ENCODE results near the gene SEPTIN7. TPM values are rescaled to one million over a fixed set of nuclear protein-coding genes. Genes with fewer than 3 reads are reported as not detected.

The SEPTIN7 gene
- total RNA-seq, 1 experiment from 2014 or later = 258 TPM

DNA sequence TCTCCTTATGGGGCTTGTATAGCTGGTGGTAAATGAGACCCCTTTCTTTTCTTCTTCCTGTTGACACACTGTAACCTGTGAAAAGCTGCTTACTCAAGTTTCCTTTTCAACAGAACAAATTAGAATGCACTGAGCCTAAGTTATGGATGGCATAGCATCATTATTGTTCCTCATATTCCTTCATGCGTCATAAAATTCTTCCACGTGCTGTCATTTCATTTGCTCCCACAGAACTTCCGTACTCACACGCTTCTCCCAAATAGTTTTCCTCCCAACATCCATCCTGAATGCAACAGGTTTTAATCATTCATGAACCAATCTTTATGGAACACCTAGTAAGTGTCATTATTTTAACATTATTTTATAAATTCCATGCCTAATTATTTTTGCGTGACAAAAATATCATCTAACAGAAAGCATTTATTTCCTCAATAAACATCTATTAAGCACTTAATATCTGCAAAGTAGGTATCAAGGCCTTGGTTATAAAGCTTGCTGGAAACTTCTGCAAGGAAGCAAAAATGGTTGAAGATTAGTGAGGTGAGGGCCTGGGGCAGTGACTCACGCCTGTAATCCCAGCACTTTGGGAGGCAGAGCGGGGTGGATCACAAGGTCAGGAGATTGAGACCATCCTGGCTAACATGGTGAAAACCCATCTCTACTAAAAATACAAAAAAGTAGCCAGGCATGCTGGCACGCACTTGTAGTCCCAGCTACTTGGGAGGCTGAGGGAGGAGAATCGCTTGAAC is 18.9 kb upstream of the SEPTIN7 start:
- in situ Hi-C loops (cut with HindIII; ENCODE audit: low pct_unique_long_range_greater_than_20kb, low sequenced_read_pairs) = no loop called here
- no peak for DNase-seq (ENCODE audit: low read depth)

DNA sequence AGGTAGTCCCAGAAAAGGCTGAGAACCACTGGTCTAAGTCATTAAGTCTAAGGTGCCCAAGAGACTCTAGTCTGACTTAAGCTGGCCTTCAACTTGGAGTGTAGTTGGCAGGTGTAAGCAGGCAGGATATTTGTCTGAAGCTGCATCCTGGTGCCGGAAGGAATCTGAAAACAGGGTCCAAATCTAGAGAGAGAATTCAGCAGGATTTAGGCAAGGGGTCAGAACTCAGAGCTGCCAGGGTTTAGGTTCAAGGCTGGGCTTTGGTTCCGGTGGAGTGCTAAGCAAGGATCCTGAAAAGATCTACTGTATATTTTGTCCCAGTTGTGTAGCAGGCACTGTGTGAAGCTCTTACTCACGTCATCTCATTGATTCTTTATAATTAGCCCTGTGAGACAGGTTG is 16.5 kb upstream of the SEPTIN7 start:
- in situ Hi-C loops (cut with HindIII; ENCODE audit: low pct_unique_long_range_greater_than_20kb, low sequenced_read_pairs) = no loop called here
- no peak for DNase-seq (ENCODE audit: low read depth)

GRCh38 chr7:35785250-35785649 is 15.6 kb upstream of the SEPTIN7 start:
- in situ Hi-C loops (cut with HindIII; ENCODE audit: low pct_unique_long_range_greater_than_20kb, low sequenced_read_pairs) = no loop called here
- no peak for DNase-seq (ENCODE audit: low read depth)

DNA sequence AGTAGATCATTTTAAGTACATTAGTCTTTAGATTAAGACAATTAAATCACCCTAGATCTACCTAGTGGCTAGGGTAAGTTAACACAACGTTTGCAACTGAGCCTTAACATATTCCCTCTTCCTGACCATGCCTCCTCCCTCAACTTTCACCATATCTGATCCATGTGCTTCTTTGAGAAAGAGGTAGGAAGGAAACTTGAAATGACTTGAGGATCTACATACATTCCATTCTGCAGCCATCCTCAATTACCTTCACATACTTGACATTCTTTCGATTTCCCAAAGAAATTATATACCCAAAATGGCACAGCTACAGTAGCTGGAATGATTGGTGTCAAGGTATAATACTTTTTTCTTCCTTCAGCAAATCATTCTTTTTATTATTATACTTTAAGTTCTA is 12.9 kb upstream of the SEPTIN7 start:
- in situ Hi-C loops (cut with HindIII; ENCODE audit: low pct_unique_long_range_greater_than_20kb, low sequenced_read_pairs) = no loop called here
- DNase-seq (ENCODE audit: low read depth) = no peak

- in situ Hi-C loops (cut with HindIII; ENCODE audit: low pct_unique_long_range_greater_than_20kb, low sequenced_read_pairs) = no loop called here
- DNase-seq (ENCODE audit: low read depth) = no peak
These were observed 8.4 kb upstream of the SEPTIN7 start for GRCh38 chr7:35792472-35792871.

- no peak for DNase-seq (ENCODE audit: low read depth)
- in situ Hi-C loops (cut with HindIII; ENCODE audit: low pct_unique_long_range_greater_than_20kb, low sequenced_read_pairs) = no loop called here
These were observed 7.9 kb upstream of the SEPTIN7 start for GRCh38 chr7:35792873-35793489.

DNA sequence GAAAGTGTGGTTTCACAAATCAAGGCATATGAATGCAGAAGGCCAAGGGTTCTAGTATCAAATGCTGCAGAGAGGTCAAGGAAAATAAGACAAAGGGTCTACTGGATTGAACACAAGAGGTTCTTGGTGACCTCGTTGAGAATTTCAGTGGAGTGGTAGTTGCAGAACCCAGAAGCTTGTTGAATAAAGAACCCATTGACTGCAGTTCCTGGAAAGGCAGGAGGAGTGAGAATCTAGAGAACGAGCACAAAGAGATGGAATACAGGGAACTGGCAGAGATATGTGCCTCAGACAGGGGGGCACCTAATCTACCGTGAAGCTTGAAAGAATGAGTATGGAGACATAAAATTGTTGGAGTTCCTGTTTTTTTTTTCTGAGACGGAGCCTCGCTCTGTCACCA is 3.5 kb upstream of the SEPTIN7 start:
- in situ Hi-C loops (cut with HindIII; ENCODE audit: low pct_unique_long_range_greater_than_20kb, low sequenced_read_pairs) = no loop called here
- no peak for DNase-seq (ENCODE audit: low read depth)

GRCh38 chr7:35799846-35800717 is 775 bp upstream of the SEPTIN7 start:
- in situ Hi-C loops (cut with HindIII; ENCODE audit: low pct_unique_long_range_greater_than_20kb, low sequenced_read_pairs) = no loop called here
- DNase-seq (ENCODE audit: low read depth) = peak; percentile 93

DNA sequence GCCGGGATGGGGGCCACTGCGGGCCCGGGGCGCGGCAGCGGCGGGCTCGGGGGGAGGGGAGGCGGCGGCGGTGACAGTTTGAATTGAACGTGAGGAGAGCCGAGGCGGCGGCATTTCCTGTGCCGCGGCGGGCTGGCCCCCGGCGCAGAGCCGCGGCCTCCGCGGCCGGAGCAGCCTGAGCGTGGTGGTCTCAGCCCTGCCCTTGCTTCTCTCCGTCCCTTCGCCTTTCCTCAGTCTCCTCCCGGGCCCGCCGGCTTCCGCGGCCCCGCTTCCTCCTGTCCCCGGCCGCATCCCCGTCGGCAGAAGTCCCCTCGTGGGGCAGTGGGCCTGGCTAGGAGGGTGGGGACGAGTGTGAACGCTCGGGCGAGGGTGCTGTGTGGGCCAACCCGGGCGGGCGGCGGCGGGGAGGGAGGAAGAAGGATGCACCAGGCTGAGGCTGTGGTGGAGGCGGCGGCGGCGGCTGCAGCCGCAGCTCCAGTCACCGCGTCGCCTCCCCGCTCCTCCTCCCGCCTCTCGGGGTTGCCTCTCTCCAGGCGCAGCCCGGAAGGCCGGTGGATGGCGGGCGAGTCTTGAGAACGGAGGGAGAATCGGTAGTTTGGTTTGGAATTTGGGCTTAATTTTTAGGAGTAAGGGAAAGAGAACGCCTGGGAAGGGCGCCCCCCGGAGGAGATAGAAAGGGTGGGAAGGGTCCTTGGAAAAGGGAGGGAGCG is 690 bp downstream of the SEPTIN7 start:
- DNase-seq (ENCODE audit: low read depth) = peak; percentile 74
- in situ Hi-C loops (cut with HindIII; ENCODE audit: low pct_unique_long_range_greater_than_20kb, low sequenced_read_pairs) = no loop called here

GRCh38 chr7:35802102-35802466 is 1.2 kb downstream of the SEPTIN7 start:
- DNase-seq (ENCODE audit: low read depth) = no peak
- in situ Hi-C loops (cut with HindIII; ENCODE audit: low pct_unique_long_range_greater_than_20kb, low sequenced_read_pairs) = no loop called here

DNA sequence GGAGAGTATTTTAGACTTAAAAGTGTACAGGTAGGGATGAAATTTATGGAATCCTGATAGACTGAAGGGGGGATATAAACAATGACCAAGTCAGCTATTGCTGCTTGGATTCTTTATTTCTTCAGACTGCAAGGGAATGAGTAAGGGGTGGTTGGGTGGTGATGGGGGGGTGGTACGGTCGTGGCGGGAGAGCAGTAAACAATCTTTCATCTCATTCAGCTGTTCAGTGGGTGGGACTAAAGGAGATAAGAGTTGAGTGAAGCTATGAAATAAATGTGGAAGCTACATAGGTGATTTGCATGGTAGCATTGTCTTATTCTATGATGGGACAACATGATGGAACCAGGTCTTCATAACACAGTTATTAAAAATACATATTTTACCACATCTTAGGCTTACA is 1.8 kb downstream of the SEPTIN7 start:
- in situ Hi-C loops (cut with HindIII; ENCODE audit: low pct_unique_long_range_greater_than_20kb, low sequenced_read_pairs) = no loop called here
- no peak for DNase-seq (ENCODE audit: low read depth)

DNA sequence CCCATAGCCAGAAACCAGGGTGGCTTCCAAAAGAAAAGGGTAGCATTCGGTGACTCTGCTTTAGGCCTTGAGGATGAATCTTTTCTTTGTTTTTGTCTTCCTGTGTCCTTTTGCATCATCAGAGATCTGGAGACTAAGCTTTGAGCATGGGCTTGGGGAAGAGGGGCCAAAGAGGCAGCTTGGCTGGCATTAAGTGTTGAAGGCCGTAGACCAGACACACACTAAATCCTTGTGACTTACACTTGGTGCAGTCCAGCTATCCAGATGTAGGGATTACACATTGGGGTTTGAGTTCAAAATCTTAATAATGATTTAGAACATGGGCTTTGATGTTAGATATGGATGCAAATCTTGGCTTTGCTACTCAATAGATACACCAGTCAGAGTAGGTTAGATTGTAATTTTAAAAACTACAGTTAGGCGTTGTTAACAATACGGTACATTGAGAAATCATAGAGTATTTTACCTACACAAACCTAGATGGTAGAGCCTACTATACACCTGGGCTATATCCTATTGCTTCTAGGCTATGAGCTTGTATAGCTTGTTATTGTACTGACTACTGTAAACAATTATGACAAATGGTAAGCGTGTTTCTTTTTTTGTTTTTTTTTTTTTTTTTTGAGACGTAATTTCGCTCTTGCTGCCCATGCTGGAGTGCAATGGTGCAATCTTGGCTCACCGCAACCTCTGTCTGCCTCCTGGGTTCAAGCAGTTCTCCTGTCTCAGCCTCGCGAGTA is 3.5 kb downstream of the SEPTIN7 start:
- in situ Hi-C loops (cut with HindIII; ENCODE audit: low pct_unique_long_range_greater_than_20kb, low sequenced_read_pairs) = no loop called here
- no peak for DNase-seq (ENCODE audit: low read depth)

DNA sequence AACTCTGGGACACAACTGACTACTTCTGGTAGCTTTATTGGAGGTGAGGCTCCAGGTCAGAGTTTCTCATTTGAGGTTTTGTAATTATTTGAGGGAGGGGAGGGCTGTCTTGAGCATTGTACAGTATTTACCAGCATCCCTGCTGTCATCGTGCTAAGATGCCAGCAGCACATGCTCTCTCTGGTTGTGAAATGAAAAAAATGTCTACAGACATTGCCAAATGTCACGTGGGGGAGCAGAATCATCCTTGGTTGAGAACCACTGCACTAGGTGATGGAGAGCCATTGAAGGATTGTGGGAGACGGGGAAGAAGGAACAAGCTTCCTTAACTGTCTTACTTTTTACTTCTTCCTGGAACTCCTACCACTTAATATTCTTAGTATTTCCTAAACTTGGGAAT is 5.0 kb downstream of the SEPTIN7 start:
- in situ Hi-C loops (cut with HindIII; ENCODE audit: low pct_unique_long_range_greater_than_20kb, low sequenced_read_pairs) = no loop called here
- no peak for DNase-seq (ENCODE audit: low read depth)

DNA sequence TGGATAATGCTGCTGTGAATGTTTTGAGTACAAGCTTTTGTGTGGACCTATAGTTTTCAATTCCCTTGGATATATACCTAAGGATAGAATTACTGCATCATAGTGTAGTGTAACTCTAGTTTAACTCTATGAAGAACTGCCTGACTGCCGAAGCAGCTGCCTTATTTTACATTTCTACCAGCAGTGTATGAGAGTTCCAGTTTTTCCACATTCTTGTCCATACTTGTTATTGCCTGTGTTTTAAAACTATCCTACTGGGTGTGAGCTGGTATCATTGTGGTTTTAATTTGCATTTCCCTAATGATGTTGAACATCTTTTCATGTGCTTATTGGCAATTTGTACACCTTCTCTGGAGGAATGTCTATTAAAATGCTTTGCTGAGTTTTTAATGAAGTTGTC is 15.7 kb downstream of the SEPTIN7 start:
- in situ Hi-C loops (cut with HindIII; ENCODE audit: low pct_unique_long_range_greater_than_20kb, low sequenced_read_pairs) = no loop called here

GRCh38 chr7:35817181-35817580 is 16.3 kb downstream of the SEPTIN7 start:
- in situ Hi-C loops (cut with HindIII; ENCODE audit: low pct_unique_long_range_greater_than_20kb, low sequenced_read_pairs) = no loop called here
- no peak for DNase-seq (ENCODE audit: low read depth)

More for the DNA sequence above, 15.7 kb downstream of the SEPTIN7 start:
- DNase-seq (ENCODE audit: low read depth) = no peak

DNA sequence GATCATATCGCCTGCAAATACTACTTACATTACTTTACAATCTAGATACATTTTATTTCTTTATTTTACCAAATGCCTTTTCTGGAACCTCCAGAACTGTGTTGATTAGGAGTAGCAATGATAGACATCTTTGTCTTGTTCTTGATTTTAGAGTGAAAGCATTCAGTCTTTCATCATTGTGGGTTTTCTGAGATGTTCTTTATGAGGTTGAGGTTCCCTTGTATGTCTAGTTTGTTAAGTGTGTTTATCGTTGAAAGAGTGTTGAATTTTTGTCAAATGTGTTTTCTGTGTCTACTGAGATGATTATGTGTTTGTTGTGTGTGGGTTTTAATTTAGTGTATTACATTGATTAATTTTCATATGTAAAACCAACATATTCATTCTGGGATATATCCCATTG is 17.1 kb downstream of the SEPTIN7 start:
- in situ Hi-C loops (cut with HindIII; ENCODE audit: low pct_unique_long_range_greater_than_20kb, low sequenced_read_pairs) = no loop called here
- no peak for DNase-seq (ENCODE audit: low read depth)

DNA sequence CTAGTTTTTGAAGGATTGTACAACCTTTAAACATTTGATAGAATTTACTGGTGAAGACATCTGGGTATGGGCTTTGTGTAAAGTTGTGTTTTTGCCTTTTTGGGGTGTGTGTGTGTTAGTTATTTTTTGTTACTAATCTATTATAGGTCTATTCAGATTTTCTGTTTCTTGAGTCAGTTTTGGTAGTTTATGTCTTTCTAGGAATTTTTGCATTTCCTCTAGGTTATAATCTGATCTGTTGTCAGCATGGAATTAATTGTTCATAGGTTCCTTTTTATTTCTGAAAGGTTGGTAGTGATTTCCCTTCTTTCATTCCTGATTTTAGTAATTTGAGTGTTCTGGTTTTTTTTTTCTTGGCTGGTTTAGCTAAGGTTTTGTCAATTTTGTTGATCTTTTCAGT is 17.7 kb downstream of the SEPTIN7 start:
- in situ Hi-C loops (cut with HindIII; ENCODE audit: low pct_unique_long_range_greater_than_20kb, low sequenced_read_pairs) = no loop called here
- DNase-seq (ENCODE audit: low read depth) = no peak

DNA sequence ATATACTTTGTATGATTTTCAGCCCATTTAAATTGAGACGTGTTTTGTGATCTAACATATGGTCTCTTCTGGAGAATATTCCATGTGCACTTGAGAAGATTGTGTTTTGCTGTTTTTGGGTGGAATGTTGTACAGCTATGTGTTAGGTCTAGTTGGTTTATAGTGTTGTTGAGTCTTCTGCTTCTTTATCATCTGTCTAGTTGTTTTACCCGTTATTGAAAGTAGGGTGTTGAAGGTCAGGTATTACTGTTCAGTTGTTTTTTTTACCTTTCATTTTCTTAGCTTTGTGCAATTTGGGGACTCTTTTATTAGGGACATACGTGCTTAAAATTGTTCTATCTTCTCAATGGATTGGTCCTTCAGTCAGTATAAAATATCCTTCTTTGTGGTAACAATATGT is 18.5 kb downstream of the SEPTIN7 start:
- DNase-seq (ENCODE audit: low read depth) = no peak
- in situ Hi-C loops (cut with HindIII; ENCODE audit: low pct_unique_long_range_greater_than_20kb, low sequenced_read_pairs) = no loop called here

All from Caki2 (cell line).